Activated CD4-positive, CD25-positive, alpha-beta regulatory T cell treated with anti-CD3 and anti-CD28 coated beads, Interleukin-2, amount 50 U/mL, for 16 hours (primary cell): ENCODE measurements around the gene A1CF.
"Not testable (repeated sequence)": the region's sequence is repeated elsewhere in the genome, so short reads cannot be mapped to it uniquely, and the experiment has no call there.

Source experiments
- DNase-seq: peaks from one replicate; pipeline ENCODE4 v3.0.0-alpha.2; 2020; ENCODE audit warnings: low read depth, low spot score

The A1CF gene

GRCh38 chr10:50788951-50789945 is 96.2 kb downstream of the A1CF start:
- DNase-seq = no peak

DNA sequence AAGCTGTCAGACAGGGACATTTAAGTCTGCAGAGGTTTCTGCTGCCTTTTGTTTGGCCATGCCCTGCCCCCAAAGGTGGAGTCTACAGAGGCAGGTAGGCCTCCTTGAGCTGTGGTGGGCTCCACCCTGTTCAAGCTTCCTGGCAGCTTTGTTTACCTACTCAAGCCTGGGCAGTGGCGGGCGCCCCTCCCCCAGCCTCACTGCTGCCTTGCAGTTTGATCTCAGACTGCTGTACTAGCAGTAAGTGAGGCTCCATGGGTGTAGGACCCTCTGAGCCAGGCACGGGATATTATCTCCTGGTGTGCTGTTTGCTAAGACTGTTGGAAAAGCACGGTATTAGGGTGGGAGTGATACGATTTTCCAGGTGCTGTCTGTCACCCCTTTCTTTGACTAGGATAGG is 97.5 kb downstream of the A1CF start:
- DNase-seq = not testable (repeated sequence)

DNA sequence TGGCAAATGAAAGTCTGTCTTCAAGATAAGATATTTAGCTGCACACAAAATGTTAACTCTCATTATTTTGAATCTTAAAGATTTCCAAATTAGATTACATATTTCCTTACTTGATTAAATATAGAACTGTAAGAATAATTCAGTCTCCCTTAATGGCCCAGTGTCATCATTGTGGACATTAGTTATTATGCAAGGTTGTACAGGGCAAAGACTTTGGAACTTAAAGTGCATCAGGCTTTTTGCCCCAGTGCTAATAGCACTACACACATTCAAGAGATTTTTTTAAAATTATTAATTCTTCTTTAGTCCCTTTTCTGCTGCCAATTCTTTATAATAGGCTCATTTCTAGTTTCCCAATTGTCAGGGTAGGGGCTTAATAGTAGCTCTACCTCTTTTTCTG is 103.4 kb downstream of the A1CF start:
- not testable (repeated sequence) for DNase-seq

GRCh38 chr10:50780036-50780435 is 105.4 kb downstream of the A1CF start:
- not testable (repeated sequence) for DNase-seq

DNA sequence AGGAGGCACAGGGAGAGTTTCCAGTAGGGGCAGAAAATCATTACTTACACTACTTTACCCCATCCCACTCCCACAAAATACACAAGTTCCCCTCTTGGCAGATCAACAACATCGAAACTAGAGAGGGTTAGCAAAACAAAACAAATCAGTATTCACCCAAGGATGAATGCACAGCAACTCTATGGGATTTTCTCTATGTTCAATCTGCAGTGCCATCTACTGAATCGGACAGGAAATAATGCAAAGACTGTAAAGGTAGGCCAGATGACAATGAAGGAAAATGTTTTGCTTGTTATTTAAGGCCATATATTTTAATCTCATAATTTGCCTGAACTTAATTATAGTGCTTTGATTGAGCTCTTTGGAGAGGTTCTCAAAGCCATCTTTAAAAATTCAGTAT is 110.6 kb downstream of the A1CF start:
- not testable (repeated sequence) for DNase-seq

- not testable (repeated sequence) for DNase-seq
Measured at GRCh38 chr10:50772042-50772441, 113.4 kb downstream of the A1CF start.

GRCh38 chr10:50766774-50767513 is 118.5 kb downstream of the A1CF start:
- DNase-seq = not testable (repeated sequence)
